HCT116 (cell line): Measurements from ENCODE around the gene RTN1. TPM values are rescaled to one million over a fixed set of nuclear protein-coding genes. Genes with fewer than 3 reads are reported as not detected.

ENCODE experiments used
- ATAC-seq: fragments of 200-7000 bp; cut with Tn5 transposase; 2 replicates; pipeline ENCODE4 v1.9.1; 2020; ENCODE audit warnings: mild to moderate bottlenecking, moderate library complexity
- BruUV-seq: library from RNA; stranded (reverse); fragments of 400-500 nt; replicated peaks from 2 replicates; lab custom pipeline; 2021; lab: Mats Ljungman, UMichigan
- CTCF ChIA-PET: fragments of 300-600 bp; sonication (Branson Sonifier 250); formaldehyde crosslinking; loops from one replicate; lab custom pipeline; 2021; ENCODE audit warnings: antibody characterized with exemption; lab: Charles Lee
- POLR2A ChIA-PET: fragments of 300-600, 350-600 bp; sonication (Branson Sonifier 250); formaldehyde crosslinking; loops from one replicate; lab custom pipeline; 2021; ENCODE audit warnings: antibody characterized with exemption; lab: Charles Lee
- RAD21 ChIA-PET, 2 experiments: fragments of 300-600 bp; sonication (Branson Sonifier 250); formaldehyde crosslinking; loops; one replicate each; lab custom pipeline; 2023; ENCODE audit warnings: low total read pairs in 2 of 2; ENCODE audit not compliant: uncharacterized antibody in 2 of 2, unreplicated experiment in 2 of 2, low non-redundant PET in 1 of 2; lab: Charles Lee
- DNase-seq: peaks from one replicate; pipeline ENCODE4 v3.0.0-alpha.2; 2010; ENCODE audit warnings: low read depth, low spot score
- H2AFZ ChIP-seq: fragments of 200-600 bp; shearing (Covaris generic), sonication (generic); 2 replicates; pipeline ENCODE4 v1.6.1; 2017; ENCODE audit warnings: low read depth, mixed run types, mixed read lengths, antibody characterized with exemption, low read length; ENCODE audit not compliant: poor library complexity, severe bottlenecking
- H3K27ac ChIP-seq: 2 replicates; pipeline ENCODE4 v1.5.1; 2012; ENCODE audit warnings: low read depth, low read length
- H3K27me3 ChIP-seq: fragments of 200-600 bp; sonication (generic); 2 replicates; pipeline ENCODE4 v1.6.1; 2016; ENCODE audit warnings: mixed run types, low read length, mixed read lengths; ENCODE audit not compliant: insufficient read depth
- H3K36me3 ChIP-seq, 2 experiments: fragments of 200-500 bp in 1 of 2; fragments of 200-600 bp in 1 of 2; sonication (Bioruptor generic) in 1 of 2; sonication (generic) in 1 of 2; 2 replicates each; pipeline versions ENCODE4 v1.5.1 to v1.6.1; 2014 to 2016; ENCODE audit warnings: low read length in 2 of 2, inconsistent platforms in 1 of 2, mixed read lengths in 1 of 2, mixed run types in 1 of 2; ENCODE audit not compliant: insufficient read depth in 2 of 2, control insufficient read depth in 1 of 2
- H3K4me1 ChIP-seq, 2 experiments: fragments of 200-600 bp in 1 of 2; sonication (generic) in 1 of 2; 2 replicates each; pipeline versions ENCODE4 v1.5.1 to v1.6.1; 2012 to 2017; ENCODE audit warnings: low read length in 2 of 2, inconsistent platforms in 1 of 2, mild to moderate bottlenecking in 1 of 2, mixed read lengths in 1 of 2, mixed run types in 1 of 2, moderate library complexity in 1 of 2; ENCODE audit not compliant: insufficient read depth in 2 of 2, control insufficient read depth in 1 of 2
- H3K4me2 ChIP-seq: fragments of 200-600 bp; sonication (generic); 2 replicates; pipeline ENCODE4 v1.6.1; 2017; ENCODE audit warnings: mixed run types, low read length, mixed read lengths
- H3K4me3 ChIP-seq, 2 experiments: fragments of 200-600 bp in 1 of 2; sonication (generic) in 1 of 2; replicated peaks in 1 of 2; 2 replicates each; pipeline ENCODE4 v1.5.1; 2011 to 2016; ENCODE audit warnings: low read length in 2 of 2, control low read depth in 1 of 2, low read depth in 1 of 2, mild to moderate bottlenecking in 1 of 2, mixed read lengths in 1 of 2, mixed run types in 1 of 2
- H3K79me2 ChIP-seq: fragments of 200-600 bp; sonication (generic); 2 replicates; pipeline ENCODE4 v1.6.1; 2017; ENCODE audit warnings: mild to moderate bottlenecking, mixed run types, low read length, moderate library complexity, mixed read lengths; ENCODE audit not compliant: insufficient read depth
- H3K9ac ChIP-seq: fragments of 200-600 bp; sonication (generic); 2 replicates; pipeline ENCODE4 v1.6.1; 2016; ENCODE audit warnings: low read length, mixed read lengths
- H3K9me2 ChIP-seq: fragments of 200-600 bp; sonication (generic), shearing (Covaris generic); 2 replicates; pipeline ENCODE4 v1.6.1; 2017; ENCODE audit warnings: mixed run types, mild to moderate bottlenecking, moderate library complexity; ENCODE audit not compliant: insufficient read depth
- H3K9me3 ChIP-seq, 2 experiments: fragments of 200-500 bp in 1 of 2; fragments of 200-600 bp in 1 of 2; sonication (Bioruptor generic) in 1 of 2; sonication (generic) in 1 of 2; 2 replicates each; pipeline ENCODE4 v1.6.1; 2014 to 2017; ENCODE audit warnings: low read length in 2 of 2, mixed read lengths in 2 of 2, inconsistent platforms in 1 of 2, low read depth in 1 of 2, mild to moderate bottlenecking in 1 of 2, mixed run types in 1 of 2, moderate library complexity in 1 of 2; ENCODE audit not compliant: control insufficient read depth in 1 of 2, insufficient read depth in 1 of 2
- H4K20me1 ChIP-seq: fragments of 200-600 bp; sonication (generic), shearing (Covaris generic); 2 replicates; pipeline ENCODE4 v1.6.1; 2017; ENCODE audit warnings: mixed run types, mild to moderate bottlenecking, moderate library complexity; ENCODE audit not compliant: insufficient read depth
- CBX3 ChIP-seq: IDR thresholded peaks from 2 replicates; pipeline ENCODE4 v1.6.1; 2012; ENCODE audit warnings: low read depth
- CTCF ChIP-seq, 3 experiments: fragments of 200-600 bp in 1 of 3; sonication (generic) in 1 of 3; IDR thresholded peaks in 2 of 3; conservative IDR thresholded peaks in 1 of 3; 2 replicates each; pipeline ENCODE4 v1.5.1; 2012 to 2017; ENCODE audit warnings: low read depth in 2 of 3, low read length in 2 of 3, antibody characterized with exemption in 1 of 3, borderline replicate concordance in 1 of 3, control low read depth in 1 of 3, mild to moderate bottlenecking in 1 of 3, mixed read lengths in 1 of 3, mixed run types in 1 of 3, moderate library complexity in 1 of 3; ENCODE audit not compliant: insufficient read depth in 1 of 3
- EGR1 ChIP-seq: IDR thresholded peaks from 2 replicates; pipeline ENCODE4 v1.6.1; 2012; ENCODE audit warnings: low read depth
- ELF1 ChIP-seq: IDR thresholded peaks from 2 replicates; pipeline ENCODE4 v1.6.1; 2012; ENCODE audit warnings: low read depth, borderline replicate concordance
- EZH2phosphoT487 ChIP-seq: fragments of 200-600 bp; IDR thresholded peaks from 2 replicates; pipeline ENCODE4 v1.6.1; 2018; ENCODE audit warnings: antibody characterized with exemption, borderline replicate concordance
- FOSL1 ChIP-seq: IDR thresholded peaks from 2 replicates; pipeline ENCODE4 v1.6.1; 2012; ENCODE audit warnings: low read depth
- JUND ChIP-seq: IDR thresholded peaks from 2 replicates; pipeline ENCODE4 v1.6.1; 2012
- MAX ChIP-seq: IDR thresholded peaks from 2 replicates; pipeline ENCODE4 v1.6.1; 2012
- RAD21 ChIP-seq: IDR thresholded peaks from 2 replicates; pipeline ENCODE4 v1.6.1; 2012; ENCODE audit warnings: low read depth, mild to moderate bottlenecking
- REST ChIP-seq: IDR thresholded peaks from 2 replicates; pipeline ENCODE4 v1.6.1; 2012; ENCODE audit warnings: low read depth
- SIN3A ChIP-seq: IDR thresholded peaks from 2 replicates; pipeline ENCODE4 v1.6.1; 2012; ENCODE audit warnings: low read depth
- SP1 ChIP-seq: IDR thresholded peaks from 2 replicates; pipeline ENCODE4 v1.6.1; 2012; ENCODE audit warnings: low read depth
- SRF ChIP-seq: IDR thresholded peaks from 2 replicates; pipeline ENCODE4 v1.6.1; 2012; ENCODE audit warnings: low read depth
- TCF7L2 ChIP-seq: IDR thresholded peaks from 2 replicates; pipeline ENCODE4 v1.7.0; 2011; ENCODE audit warnings: borderline replicate concordance, inconsistent platforms; ENCODE audit not compliant: insufficient read depth, insufficient read length; ENCODE audit errors: extremely low read depth
- ZBTB33 ChIP-seq: IDR thresholded peaks from 2 replicates; pipeline ENCODE4 v1.6.1; 2011; ENCODE audit warnings: mild to moderate bottlenecking, low read length, moderate library complexity; ENCODE audit not compliant: insufficient replicate concordance; ENCODE audit errors: extremely low read depth
- ZFX ChIP-seq: fragments of 450-650 bp; IDR thresholded peaks from 2 replicates; pipeline ENCODE4 v1.6.1; 2017
- ZNF274 ChIP-seq: fragments of 200-500 bp; sonication (Bioruptor generic); IDR thresholded peaks from 2 replicates; pipeline ENCODE4 v1.6.1; 2014; ENCODE audit warnings: mild to moderate bottlenecking, low read depth, low read length, inconsistent platforms
- intact Hi-C: fragments of 100-400 bp; cut with micrococcal nuclease; formaldehyde crosslinking; loops from 2 replicates; pipeline ENCODE4 v1.10.0; 2022
- total RNA-seq: library from RNA; stranded (reverse); gene quantifications from one replicate; pipeline ENCODE4 v1.2.1, GENCODE V29; 2021; ENCODE audit not compliant: unreplicated experiment
- TF ChIP-seq, protein P1 (sequence below): IDR thresholded peaks from 2 replicates; pipeline ENCODE4 v1.6.1; 2012

RTN1 gene
- total RNA-seq, 1 experiment from 2014 or later = 0.57 TPM

DNA sequence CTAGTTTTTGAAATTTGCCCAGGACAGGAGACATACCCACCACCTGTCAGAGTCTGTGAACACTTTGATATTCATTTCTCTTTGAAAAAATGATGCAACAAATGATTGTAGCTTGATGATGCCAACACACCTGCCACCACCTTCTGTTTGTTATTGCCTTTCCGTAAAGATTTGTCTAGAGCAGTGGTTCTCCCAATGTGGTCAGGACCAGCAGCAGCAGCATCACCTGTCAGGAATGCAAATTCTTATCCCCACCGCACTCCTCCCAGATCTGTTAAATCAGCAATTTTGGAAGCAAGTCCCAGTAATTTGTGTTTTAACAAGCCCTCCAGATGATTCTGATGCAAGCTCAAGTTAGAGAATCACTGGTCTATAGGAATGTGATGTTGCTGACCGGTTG lies 303.9 kb downstream of the RTN1 start:
- RAD21 ChIA-PET = no interaction called here
- BruUV-seq = no TSS peak

More for the DNA sequence above, 303.9 kb downstream of the RTN1 start:
- intact Hi-C loops = no loop called here
- Histone ChIP-seq H3K4me1 (peaks cover 0 to 6% of the 10 kb centered on the region in 2 experiments; a peak in 1 of 4 replicates), H3K36me3 (no peaks in the 10 kb centered on the region), H3K9me3 (no peaks in the 10 kb centered on the region), H3K4me2 (no peak overlapping the region), H3K9ac (no peak overlapping the region), H2AFZ (no peak overlapping the region), H3K79me2 (no peaks in the 10 kb centered on the region), H3K4me3 (no peak overlapping the region), H3K27me3 (no peaks in the 10 kb centered on the region), H4K20me1 (no peaks in the 10 kb centered on the region), H3K27ac (no peak overlapping the region), H3K9me2 (no peaks in the 10 kb centered on the region)
- CTCF ChIA-PET = no interaction called here
- ATAC-seq = no peak
- no peak for DNase-seq
- no peak for TF ChIP-seq TCF7L2
- TF ChIP-seq EZH2phosphoT487 = no peak
- TF ChIP-seq SP1 = no peak
- no peak for TF ChIP-seq MAX
- no peak for TF ChIP-seq JUND
- no peak for TF ChIP-seq SRF
- TF ChIP-seq REST = no peak
- no peak for TF ChIP-seq SIN3A
- no peak for TF ChIP-seq FOSL1
- no peak for TF ChIP-seq ZFX
- no peak for TF ChIP-seq CTCF (IDR thresholded peaks at IDR 0.05 in 2 of 3, conservative IDR thresholded peaks at IDR 0.05 in 1 of 3; ENCODE audit: borderline replicate concordance in 1 of 3, insufficient read depth in 1 of 3, low read depth in 2 of 3, low read length in 2 of 3)
- TF ChIP-seq CBX3 = no peak
- TF ChIP-seq EGR1 = no peak
- no peak for TF ChIP-seq ZNF274
- TF ChIP-seq RAD21 = no peak
- no peak for TF ChIP-seq ZBTB33
- TF ChIP-seq ELF1 = no peak
- TF ChIP-seq, protein P1, sequence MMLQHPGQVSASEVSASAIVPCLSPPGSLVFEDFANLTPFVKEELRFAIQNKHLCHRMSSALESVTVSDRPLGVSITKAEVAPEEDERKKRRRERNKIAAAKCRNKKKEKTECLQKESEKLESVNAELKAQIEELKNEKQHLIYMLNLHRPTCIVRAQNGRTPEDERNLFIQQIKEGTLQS = no peak
- POLR2A ChIA-PET = no interaction called here
